HepG2 (cell line): ENCODE measurements around the gene C18orf63. TPM values are rescaled to one million over a fixed set of nuclear protein-coding genes. Genes with fewer than 3 reads are reported as not detected.

ENCODE experiments used
- GABPB1 ChIP-seq: IDR thresholded peaks from 2 replicates; pipeline ENCODE4 v1.6.1; 2016; ENCODE audit warnings: mild to moderate bottlenecking, missing genetic modification reagents, moderate library complexity, missing compliant biosample characterization
- YY1 ChIP-seq: IDR thresholded peaks from 2 replicates; pipeline ENCODE4 v1.6.1; 2011; ENCODE audit warnings: low read length, low read depth, moderate library complexity, mild to moderate bottlenecking; ENCODE audit not compliant: insufficient read depth, insufficient replicate concordance
- polyA plus RNA-seq, 8 experiments: library from polyadenylated mRNA; depleted of rRNA in 3 of 8; stranded (reverse) in 7 of 8; unstranded in 1 of 8; fragments of >200 nt; fragmentation: Illumina TruSeq in 4 of 8; extraction: Trizol in 4 of 8; gene quantifications; 2 replicates each; pipeline versions ENCODE4 v1.2.1 to v1.2.3, GENCODE V29; 2011 to 2016; ENCODE audit warnings: low read depth in 4 of 8, missing spikeins in 1 of 8, mixed read lengths in 1 of 8; ENCODE audit not compliant: insufficient read depth in 1 of 8
- total RNA-seq, 5 experiments: library from RNA; depleted of rRNA; stranded (reverse); fragments of >200 nt; fragmentation: Illumina TruSeq; extraction: Trizol; gene quantifications; 2 replicates each; pipeline ENCODE4 v1.2.3, GENCODE V29; 2016; ENCODE audit warnings: low read depth in 1 of 5
- TF ChIP-seq, protein P1 (sequence below): sonication (generic); formaldehyde crosslinking; IDR thresholded peaks from 2 replicates; pipeline ENCODE4 v1.4.0; 2020; ENCODE audit warnings: mild to moderate bottlenecking, missing genetic modification reagents
- TF ChIP-seq, protein P2 (sequence below): sonication (generic); formaldehyde crosslinking; IDR thresholded peaks from 2 replicates; pipeline ENCODE4 v1.4.0; 2020; ENCODE audit warnings: missing genetic modification reagents, borderline replicate concordance

C18orf63 gene
- total and polyA plus RNA-seq, 2 of the 13 experiments (the other 11 are each of a cell fraction or from before 2014, with no cell fraction given), result 0.01 TPM; not detected in 1

DNA sequence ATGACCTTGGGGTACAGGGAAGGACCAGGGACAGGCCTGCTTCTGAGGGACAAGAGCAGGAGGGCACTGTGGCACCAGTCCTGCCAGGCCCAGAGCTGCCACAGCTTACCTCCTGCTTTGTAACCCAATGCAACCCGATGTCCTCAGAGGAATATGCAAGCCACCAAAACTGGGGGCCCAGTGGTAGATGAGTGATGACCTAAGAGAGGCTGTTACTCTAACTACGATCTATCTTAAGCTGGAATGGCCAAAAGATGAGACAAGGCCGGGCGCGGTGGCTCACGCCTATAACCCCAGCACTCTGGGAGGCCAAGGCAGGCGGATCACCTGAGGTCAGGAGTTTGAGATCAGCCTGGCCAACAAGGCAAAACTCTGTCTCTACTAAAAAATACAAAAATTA, 36.7 kb upstream of the C18orf63 start (continued):
- TF ChIP-seq, protein P1, sequence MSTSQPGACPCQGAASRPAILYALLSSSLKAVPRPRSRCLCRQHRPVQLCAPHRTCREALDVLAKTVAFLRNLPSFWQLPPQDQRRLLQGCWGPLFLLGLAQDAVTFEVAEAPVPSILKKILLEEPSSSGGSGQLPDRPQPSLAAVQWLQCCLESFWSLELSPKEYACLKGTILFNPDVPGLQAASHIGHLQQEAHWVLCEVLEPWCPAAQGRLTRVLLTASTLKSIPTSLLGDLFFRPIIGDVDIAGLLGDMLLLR (CRISPR knock-in tag), result no peak
- TF ChIP-seq YY1 (no peak), GABPB1 (CRISPR knock-in tag) (no peak)
- TF ChIP-seq, protein P2, sequence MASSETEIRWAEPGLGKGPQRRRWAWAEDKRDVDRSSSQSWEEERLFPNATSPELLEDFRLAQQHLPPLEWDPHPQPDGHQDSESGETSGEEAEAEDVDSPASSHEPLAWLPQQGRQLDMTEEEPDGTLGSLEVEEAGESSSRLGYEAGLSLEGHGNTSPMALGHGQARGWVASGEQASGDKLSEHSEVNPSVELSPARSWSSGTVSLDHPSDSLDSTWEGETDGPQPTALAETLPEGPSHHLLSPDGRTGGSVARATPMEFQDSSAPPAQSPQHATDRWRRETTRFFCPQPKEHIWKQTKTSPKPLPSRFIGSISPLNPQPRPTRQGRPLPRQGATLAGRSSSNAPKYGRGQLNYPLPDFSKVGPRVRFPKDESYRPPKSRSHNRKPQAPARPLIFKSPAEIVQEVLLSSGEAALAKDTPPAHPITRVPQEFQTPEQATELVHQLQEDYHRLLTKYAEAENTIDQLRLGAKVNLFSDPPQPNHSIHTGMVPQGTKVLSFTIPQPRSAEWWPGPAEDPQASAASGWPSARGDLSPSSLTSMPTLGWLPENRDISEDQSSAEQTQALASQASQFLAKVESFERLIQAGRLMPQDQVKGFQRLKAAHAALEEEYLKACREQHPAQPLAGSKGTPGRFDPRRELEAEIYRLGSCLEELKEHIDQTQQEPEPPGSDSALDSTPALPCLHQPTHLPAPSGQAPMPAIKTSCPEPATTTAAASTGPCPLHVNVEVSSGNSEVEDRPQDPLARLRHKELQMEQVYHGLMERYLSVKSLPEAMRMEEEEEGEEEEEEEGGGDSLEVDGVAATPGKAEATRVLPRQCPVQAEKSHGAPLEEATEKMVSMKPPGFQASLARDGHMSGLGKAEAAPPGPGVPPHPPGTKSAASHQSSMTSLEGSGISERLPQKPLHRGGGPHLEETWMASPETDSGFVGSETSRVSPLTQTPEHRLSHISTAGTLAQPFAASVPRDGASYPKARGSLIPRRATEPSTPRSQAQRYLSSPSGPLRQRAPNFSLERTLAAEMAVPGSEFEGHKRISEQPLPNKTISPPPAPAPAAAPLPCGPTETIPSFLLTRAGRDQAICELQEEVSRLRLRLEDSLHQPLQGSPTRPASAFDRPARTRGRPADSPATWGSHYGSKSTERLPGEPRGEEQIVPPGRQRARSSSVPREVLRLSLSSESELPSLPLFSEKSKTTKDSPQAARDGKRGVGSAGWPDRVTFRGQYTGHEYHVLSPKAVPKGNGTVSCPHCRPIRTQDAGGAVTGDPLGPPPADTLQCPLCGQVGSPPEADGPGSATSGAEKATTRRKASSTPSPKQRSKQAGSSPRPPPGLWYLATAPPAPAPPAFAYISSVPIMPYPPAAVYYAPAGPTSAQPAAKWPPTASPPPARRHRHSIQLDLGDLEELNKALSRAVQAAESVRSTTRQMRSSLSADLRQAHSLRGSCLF (CRISPR knock-in tag), result peak; percentile 96; the same call in 1 of the 2 replicates
